ENCODE measurements around the gene HOXD11.

HOXD11 gene

GRCh38 chr2:176136374-176137251, 29.5 kb downstream of the HOXD11 start:
- FAIRE-seq = no peak

DNA sequence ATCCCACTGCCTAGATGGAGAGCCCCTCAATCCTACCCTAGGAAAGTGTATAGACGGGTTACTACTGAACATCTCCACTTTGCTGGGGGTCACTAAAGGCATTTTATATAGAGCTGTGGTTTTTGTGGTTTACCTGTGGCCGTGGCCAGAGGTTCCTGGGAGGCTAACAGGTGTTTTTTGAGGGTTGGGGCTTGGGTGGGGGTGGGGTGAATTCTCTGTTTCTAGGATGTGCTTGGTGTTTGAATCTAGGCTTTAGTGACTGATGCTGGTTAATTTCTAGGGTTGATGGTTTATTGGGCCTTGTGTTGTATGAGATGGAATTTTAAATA, 30.1 kb downstream of the HOXD11 start:
- no peak for FAIRE-seq

- no peak for FAIRE-seq
Observed at GRCh38 chr2:176137906-176138305, 30.8 kb downstream of the HOXD11 start.

GRCh38 chr2:176138526-176138922, 31.4 kb downstream of the HOXD11 start:
- FAIRE-seq = no peak

GRCh38 chr2:176138923-176139660, 32.0 kb downstream of the HOXD11 start:
- no peak for FAIRE-seq

DNA sequence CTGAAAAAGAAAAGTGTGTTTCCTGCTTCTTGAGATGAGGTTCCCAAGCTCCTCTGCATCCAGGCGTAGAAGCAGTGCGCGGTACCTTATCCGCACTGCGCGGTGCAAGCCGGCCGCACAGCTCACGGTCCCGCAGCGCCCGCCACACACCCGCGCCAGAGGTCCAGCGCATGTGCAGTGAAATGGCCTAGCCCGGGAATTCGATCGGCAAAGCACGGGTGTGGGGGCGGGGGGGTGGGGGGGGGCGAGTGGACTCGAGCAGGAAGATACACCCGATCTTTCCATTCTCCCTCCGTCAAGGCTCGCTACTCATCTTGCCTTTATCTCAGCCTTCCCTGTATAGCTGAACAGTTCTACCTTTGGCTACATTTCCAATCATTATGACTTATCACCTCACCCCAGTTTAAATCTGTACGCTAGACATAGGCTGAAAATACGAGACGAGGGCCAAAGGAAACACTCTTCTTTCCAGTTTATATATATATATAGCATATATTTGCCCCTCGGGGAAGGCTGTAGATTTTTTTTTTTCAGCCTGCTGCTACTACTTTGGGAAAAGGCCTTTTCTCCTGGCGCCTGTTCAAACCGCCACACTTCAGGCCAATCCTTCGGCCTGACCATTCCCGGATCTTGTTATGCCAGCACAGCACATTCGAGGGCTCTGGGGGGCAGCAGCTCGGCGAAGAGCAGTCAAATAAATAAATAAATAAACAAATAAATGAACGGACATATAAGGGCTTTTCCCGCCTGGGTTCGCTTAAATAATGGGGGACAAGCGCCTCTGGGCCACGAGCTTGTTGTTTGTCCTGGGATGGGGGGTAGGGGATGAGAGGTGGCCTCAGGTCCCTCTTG, 32.8 kb downstream of the HOXD11 start:
- no peak for FAIRE-seq

- FAIRE-seq = no peak
Observed at GRCh38 chr2:176140513-176141317, 33.6 kb downstream of the HOXD11 start.

GRCh38 chr2:176142281-176142680, 35.2 kb downstream of the HOXD11 start:
- no peak for FAIRE-seq

GRCh38 chr2:176145085-176145969, 38.2 kb downstream of the HOXD11 start:
- no peak for FAIRE-seq

DNA sequence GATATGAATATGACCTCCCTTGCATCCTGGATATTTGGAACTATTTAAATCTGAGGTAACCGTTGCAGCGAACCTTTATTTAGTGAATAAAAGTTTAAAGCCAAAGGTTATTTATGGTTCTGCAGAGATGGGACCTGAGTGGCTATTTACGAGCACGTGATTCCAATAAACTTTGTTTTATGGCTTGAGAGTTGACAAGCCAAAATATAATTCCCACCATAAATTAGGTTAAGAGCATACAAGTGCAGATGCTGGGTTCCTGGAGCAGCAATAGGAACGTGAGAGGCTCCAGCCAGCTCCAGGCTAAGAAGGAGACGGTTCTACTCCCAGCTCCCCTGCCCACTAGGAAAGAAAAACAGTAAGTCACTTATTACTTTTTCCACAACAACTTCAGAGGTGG, 39.0 kb downstream of the HOXD11 start:
- FAIRE-seq = peak; percentile 12

DNA sequence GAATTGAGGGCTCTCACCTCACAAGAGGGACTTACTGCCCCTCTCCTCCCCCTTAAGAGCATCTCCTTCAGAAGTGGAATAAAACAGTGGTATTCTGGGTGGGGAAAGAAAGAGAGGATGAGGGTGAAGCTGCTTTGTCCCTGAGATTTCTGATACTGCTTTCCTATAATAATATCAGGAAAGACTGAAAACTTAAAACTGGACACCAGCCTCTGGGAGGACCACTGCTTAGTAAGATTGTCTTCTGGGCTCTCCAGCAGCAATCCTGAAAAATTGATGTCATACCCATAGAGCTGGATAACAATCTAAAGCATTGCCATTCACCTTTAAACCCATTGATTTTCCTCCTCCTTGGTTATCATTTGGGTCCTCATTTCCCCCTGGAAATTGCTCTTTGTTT, 39.6 kb downstream of the HOXD11 start:
- FAIRE-seq = no peak

DNA sequence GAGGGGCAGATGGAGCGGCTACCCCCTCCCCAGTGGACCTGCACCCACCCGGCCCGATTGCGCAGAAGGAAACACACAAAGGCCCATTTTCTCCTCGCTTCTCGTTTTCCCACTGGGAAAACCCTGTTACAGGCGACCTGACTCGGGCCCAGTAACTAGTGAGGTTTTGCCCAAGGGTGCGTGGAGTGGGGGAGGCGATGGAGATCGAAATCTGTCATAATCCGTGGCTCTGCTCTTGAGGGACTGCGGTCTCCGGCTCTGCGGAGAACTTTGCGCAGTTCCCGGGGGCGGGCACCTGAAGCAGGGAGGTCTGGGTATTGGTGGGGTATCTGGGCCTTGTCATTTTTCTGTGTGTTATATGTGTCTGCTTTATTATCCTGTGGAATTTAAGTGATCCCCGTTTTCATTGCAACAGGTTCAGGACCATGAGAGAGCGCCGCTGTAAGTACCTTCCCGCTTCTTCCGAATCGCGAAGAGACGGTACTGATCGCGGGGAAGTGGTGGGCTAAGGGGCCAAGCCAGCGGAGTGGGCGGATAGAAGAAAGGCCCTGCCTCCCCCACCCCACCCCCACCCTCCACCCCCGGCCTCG, 40.2 kb downstream of the HOXD11 start:
- FAIRE-seq = no peak

DNA sequence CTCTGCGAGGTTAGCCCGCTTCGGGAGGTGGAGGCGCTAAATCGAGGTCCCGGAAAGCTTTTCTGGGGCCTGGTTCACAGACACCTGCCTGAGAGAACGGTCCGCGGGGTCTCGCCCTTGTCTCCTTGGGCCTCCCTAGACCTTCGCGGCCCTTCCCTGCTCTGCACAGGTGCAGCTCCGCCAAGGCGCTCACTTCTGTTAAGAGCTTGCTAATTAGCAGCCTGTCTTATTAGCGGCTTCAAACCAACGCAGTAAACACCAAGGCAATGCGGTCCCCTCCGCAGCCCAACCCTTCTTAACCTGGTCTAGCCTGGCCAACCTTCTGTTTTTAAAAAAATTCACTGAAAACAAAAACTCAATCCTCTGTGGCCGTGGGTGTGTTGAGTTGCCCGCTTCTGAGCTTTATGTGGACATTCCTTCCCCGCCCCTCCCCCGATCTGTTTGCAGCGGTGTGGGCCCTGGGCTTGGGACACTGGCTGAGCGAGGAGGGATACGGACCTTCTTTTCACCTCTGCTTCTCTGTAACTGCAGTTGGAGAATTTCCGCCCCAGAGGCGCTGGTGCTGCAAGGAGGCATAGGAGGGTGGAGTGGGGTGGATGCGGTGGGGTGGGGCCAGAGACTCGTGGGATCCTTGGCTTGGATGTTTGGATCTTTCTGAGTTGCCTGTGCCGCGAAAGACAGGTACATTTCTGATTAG, 40.9 kb downstream of the HOXD11 start:
- no peak for FAIRE-seq

GRCh38 chr2:176148751-176149421, 41.8 kb downstream of the HOXD11 start:
- FAIRE-seq = no peak

- FAIRE-seq = no peak
Observed at GRCh38 chr2:176149481-176149938, 42.4 kb downstream of the HOXD11 start.

DNA sequence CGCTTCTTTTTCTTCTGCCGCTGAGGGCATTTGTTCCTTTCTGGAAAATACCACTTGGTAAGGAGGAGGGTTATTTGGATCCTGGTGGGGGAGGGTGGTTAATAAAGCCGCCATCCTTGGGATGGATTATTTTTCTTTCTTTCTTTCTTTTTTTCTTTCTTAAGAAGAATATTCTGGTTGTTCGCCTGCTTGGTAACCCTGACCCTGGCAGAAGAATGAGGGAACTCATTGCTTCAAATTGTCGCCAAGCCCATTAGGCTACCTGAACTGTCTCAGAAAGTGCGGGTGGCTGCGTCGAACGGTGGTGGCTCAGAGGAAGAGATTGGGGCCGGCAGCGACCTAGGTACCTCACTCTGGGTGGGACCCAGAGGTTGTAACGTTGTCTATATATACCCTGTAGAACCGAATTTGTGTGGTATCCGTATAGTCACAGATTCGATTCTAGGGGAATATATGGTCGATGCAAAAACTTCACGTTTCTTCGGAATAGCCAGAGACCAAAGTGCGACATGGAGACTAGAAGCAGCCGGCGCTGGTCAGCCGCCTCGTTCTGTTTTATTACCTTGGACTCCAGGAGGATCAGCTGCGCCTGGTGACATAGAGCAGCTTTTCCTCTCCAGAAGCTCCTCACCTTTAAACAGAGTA, 43.0 kb downstream of the HOXD11 start:
- no peak for FAIRE-seq

GRCh38 chr2:176150584-176151441, 43.7 kb downstream of the HOXD11 start:
- no peak for FAIRE-seq

All from endometrium (tissue), 2 donors.